HK-2 (cell line): ENCODE data around the gene TMEM187.

Experiments used
- DNase-seq: peaks from one replicate; pipeline ENCODE4 v3.0.0-alpha.2; 2018; ENCODE audit not compliant: unreplicated experiment

The TMEM187 gene

DNA sequence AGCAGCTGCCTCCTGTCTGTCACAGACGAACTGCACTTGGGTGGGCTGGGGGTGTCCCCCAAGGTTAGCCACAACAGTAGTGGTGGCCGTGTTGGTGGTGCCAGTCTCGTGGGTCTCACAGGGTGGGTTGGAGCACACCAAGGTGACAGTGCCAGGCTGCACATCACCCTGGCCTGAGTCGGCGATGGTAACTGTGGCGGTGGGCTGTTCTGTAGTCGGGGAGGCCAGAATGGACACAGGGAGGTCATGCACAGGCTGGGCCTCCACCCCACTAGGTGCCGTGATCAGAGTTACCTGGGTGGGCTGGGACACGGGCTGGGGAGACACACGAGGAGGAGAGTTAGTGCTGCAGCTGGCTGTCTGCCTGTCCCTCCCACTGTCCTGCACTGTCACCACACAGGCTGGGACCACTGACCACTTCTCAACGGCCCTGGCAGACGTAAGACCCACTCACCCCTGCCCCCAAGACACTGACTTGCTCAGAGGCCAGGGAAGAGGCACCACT, 17.3 kb upstream of the TMEM187 start:
- no peak for DNase-seq

DNA sequence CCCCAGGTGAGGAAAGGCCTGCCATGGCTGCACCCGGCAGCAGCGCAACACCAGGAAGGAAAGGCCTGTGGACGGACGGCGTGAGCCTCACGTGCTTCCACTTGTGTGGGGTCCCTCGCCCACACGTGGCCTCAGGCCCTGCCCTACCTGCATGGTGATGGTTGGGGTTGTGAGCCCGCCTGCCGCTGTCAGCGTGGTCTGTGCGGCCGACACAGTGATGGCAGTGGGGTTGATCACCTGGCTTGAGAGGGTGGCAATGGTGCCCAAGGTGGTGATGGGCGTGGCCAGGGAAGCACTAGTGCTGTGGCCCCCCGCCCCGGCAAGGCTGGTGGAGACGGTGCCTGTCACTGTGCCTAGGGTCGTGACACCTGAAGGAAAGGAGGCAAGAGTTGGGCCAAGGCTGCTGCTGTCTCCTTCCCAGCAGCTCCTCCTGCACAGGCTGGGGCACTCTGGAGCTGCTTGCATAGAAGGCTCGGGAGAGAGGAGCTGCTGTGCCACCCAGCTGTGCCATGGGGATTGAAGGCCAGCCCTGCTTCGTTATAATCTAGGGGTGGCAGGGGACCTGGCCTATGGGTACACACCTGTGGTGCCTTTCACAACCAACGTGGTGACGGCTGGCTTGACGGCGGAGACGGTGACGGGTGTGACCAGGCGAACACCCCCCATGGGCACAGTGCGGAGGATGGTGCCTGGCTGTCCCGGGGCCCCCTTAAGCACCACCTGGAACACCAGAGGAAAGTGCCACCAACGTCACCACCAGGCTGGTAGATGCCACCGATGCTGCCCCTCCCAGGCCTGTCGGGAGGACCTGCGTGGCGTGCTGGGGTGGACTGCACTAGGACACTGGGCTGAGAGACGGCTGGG, 16.3 kb upstream of the TMEM187 start:
- no peak for DNase-seq

DNA sequence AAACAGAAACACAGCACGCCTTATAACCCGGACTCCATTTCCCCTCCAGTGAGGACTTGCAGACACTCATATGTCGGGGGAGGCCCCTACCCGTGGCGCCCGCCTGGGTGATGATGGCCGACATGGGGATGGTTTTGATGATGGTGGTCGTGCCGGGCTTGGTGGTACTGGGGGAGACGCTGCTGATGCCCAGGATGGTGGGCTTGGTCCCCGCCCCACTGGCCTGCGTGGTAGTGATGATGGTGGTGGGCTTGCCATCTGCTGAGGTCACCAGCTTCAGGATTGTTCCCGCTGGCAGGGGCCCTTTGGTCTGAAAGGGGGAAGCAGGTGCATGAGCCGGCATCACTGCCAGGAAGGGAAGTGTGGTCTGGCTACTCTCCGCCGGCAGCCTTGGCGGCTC, 15.3 kb upstream of the TMEM187 start:
- no peak for DNase-seq

DNA sequence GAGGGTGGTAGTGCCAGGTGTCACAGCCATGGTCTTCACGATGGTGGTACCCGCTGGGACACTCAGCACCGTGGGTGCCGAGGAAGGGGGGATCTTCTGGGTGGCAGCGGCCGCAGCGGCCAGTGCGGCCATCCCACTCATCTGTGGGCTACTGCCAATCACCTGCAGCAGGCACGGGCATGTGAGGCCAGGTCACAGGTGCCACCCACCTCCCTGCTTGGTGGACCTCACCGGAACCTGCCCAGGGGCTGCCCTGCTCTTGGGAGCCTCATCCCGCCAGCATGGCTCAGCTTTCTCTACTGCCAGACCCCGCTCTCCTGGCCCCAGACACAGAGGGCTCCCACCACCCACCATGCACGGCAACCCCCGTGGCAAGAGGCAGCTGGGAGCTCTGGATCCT, 13.9 kb upstream of the TMEM187 start:
- DNase-seq: no peak

DNA sequence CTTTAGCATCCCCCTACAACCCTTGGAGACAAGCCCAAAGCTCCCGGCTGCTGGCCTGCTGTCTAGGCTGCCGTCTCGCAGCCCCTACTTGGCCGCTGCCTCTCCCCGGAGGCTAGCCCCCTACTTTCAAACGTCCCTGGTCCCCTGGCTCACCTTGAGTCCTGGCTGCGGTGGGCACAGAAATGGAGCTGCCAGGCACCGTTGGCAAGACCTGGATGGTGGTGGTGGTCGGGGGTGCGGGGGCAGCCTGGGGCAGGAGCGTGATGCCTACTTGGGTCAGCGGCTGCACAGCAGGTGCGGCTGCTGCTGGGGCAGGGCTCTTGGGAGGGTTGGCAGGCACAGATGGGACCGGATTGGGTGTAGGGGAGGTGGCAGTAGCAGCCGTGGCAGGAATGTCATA, 12.9 kb upstream of the TMEM187 start:
- DNase-seq: no peak

DNA sequence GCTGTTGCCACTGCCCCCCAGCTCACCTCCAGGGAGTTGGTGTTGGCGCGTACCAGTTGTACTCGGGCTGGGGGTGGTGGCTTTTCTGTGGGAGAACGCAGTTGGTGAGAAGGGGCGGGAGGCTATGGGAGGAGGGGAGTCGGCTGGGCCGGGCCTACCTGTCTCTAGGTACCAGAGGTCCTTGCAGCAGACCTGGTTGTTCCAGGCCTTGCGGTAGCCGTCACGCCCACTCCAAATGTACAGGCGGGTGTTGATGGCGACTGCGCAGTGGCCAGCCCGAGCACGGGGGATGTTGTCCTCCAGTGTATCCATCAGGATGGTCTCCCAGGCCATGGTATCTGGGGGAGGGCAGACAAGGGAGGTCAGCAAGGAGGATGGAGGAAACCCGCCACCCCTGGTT, 12.5 kb upstream of the TMEM187 start:
- DNase-seq: no peak

DNA sequence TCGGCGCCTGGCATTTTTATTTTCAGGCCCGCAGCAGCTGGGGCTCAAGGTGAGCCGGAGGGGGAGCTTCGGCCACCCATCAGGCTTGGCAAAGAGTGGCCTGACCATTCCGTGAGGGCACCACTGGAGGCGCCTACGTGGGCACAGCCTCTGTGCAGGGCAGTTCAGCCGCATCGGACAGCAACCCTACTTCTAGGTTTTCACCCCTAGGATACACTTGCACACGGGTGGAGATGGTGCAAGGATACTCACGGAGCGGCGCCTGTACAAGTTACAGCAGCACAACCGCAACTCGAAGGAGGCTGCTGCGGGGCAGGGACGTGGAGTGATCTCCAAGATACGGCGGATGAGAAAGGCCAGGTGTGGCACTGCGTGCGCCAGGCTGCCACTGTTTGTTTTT, 11.8 kb upstream of the TMEM187 start:
- DNase-seq: no peak

DNA sequence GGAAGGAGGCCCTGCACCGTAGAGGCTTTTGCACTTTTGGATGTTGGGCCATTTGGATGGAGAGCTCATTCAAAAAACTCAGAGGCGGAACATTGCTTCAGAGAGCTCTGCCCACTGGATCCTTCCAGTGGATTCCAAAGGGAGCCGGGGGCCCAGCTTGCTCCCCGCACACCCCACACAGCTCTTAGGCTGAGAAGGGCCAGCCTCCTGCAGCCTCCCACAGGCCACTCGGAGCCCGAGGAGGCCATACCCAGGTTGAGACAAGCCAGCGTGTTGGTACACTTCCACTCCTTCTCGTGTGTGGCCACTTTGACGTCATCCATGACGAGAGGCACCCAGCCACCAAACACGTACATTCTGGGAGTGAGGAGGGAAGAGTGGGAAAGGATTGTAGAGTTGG, 11.3 kb upstream of the TMEM187 start:
- no peak for DNase-seq

DNA sequence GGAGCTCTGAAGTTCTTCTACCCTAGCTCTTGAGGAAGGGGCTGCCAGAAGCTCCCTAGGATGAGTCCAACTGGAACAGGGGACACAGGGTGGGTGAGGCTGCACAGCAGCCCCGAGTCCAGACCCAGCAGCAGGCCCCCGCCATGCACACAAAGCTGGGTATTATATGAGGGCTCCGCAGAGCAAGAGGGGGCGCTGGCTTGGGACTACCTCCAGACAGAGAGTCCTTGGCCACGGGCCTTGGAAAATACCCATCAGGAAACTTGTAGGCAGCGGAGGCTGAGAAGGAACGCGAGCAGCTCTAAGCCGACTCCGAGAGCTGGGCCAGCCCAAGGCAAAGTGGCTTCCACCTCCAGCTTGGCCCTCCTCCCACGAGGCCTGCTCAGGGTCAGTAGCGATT, 9.0 kb upstream of the TMEM187 start:
- no peak for DNase-seq

DNA sequence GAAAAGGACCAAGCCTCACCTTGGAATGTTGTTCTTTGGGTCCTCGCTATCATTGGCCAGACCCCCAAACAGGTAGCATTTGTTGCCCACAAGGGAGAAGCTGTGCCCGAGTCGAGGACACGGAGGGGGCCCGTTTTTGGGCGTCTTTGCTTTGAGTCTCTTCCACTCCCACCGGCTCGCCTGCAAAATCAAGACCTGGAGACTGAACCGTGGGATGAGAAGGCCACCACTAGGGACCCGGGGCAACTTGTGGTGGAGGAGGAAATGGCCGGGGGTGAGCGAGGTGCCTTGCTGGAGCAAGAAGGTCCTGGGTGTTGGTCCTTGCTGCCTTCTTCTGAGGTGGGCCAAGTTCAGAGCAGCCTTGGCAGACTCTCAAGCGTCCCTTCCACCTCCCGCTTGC, 8.4 kb upstream of the TMEM187 start:
- DNase-seq: no peak

DNA sequence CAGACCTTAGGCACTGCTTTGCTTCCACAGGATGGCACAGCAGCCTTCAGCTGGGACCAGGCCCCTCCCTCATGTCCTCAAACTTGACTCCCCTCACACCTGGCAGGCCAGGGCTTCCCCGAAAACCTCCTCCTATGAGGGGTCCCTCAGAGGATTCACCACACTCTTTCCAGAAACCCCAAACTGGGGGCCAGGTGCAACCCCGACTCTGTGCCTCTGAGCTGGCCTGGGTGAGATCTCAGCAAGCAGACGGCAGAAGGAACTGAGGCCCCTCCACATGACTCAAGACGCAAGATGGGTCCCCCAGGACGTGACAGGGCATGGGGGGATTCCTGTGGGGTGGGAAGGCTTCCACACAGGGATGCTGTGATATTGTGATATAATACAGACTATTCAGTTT, 7.1 kb upstream of the TMEM187 start:
- DNase-seq: no peak

DNA sequence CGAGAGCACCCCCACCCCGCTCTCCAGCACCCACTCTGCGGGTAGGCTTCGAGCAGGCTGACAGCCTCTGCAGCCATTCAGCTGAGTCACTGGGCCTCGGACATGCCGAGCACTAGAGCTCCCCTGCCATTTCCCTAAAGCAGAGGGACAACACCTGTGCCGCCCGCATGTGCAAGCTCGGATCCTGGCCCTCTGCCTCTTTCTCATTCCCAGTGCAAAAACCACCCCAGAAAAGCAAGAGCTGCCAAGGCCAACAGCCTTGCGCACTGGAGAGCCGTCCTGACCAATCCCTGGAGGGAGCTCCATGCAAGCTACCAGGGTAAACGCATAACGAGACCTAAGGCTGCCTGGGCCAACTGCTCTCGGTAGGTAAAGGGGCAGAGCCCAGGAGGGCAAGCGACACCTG, 6.3 kb upstream of the TMEM187 start:
- DNase-seq: no peak

DNA sequence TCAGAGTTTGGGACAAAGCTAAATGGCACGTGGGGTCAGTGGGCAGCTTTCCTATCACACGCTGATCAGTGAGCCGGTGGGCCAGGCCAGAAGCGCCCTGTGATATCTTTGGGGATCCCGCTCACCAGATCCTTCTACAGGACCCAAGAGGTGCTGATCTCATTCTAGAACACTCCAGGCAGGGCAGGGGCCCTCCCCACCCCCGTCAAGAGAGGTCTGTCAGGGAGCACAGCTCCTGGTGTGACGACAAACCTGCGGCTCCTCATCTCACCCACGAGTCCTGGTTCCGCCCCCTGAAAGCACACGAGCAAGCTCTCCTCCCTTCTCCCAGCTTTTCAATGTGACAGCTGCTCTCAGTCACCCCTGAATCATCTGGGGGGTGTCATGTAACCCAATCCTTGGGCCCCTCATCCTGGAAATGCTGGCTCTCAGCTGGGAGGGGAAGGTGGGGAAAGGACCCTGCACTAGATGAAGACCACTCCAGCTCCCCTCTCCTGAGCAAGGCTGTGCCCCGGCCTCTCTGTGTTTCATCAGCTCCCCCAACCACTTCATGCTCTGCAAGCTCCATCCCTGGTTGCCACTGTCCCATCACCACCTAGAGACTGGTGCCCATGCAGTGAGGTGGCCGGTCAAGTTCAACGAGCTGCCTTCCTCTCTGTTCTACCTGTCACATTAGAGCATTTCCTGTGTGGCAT, 5.6 kb upstream of the TMEM187 start:
- DNase-seq: no peak

DNA sequence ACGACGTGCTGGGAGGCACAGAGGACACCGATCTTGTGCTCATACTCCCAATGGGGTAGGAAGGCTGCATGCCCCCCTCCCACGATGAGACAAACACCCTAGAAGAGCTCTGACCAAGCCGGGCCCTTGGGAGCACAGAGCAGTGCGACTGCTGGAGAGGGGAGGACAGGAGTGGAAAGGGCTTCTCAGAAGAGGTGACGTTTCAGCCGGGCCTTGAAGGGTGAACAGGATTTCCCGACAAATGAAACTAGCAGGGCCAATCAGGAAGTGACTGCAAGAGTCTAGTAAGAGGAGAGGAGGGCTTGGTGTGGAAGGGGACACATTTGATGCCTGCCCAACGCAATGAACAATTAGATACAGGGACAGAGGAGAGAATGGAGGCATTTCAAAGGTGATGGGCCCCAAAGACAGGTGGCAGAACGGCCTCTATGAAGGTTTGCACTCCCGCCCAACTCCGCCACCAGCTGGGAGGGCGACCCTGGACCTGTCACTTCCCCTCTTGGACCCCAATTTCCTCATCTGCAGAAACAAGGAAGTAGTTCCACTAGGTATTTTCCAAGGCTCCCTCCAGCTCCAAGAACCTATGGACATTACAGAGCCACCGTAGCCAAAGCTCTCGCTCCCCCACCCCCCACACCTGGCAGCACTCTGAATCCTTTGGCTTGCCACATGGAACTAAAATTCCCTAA, 4.9 kb upstream of the TMEM187 start:
- no peak for DNase-seq

DNA sequence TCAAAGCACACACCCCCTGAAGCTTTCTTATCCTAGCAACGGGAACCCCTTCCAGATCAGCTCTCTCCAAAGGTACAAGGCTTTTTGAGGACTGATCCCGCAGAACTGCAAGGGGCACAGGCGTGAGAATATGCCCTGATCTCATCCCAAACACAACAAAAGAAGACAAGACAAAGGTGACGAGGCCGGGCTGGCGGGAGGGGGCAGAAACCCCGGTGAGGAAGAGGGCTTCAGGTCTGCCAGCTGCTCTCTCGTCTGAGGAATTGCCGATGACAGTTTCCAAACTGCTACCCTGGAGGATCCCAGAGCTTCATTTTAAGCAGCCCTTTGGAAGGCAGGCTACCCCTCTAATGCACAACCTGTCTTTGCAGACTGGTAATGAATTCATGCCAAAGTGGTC, 4.3 kb upstream of the TMEM187 start:
- DNase-seq: no peak

DNA sequence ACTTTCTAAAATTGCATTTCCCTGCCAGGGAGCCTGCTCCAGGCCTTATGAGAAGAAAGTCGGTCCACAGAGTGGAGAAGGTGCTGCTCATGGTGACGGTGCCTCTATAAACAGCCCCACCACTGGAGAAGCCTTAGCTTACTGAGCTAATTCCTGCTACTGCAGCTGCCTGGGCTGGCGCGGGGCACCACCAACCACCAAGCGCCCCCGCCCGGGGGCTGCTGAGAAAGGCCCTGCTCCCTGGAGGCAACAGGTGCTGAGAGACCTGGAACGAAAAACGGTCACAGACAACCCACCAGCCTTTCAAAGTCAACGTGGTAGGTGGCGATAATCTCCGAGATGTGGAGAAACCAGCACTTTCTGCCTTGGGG, 3.8 kb upstream of the TMEM187 start:
- no peak for DNase-seq

DNA sequence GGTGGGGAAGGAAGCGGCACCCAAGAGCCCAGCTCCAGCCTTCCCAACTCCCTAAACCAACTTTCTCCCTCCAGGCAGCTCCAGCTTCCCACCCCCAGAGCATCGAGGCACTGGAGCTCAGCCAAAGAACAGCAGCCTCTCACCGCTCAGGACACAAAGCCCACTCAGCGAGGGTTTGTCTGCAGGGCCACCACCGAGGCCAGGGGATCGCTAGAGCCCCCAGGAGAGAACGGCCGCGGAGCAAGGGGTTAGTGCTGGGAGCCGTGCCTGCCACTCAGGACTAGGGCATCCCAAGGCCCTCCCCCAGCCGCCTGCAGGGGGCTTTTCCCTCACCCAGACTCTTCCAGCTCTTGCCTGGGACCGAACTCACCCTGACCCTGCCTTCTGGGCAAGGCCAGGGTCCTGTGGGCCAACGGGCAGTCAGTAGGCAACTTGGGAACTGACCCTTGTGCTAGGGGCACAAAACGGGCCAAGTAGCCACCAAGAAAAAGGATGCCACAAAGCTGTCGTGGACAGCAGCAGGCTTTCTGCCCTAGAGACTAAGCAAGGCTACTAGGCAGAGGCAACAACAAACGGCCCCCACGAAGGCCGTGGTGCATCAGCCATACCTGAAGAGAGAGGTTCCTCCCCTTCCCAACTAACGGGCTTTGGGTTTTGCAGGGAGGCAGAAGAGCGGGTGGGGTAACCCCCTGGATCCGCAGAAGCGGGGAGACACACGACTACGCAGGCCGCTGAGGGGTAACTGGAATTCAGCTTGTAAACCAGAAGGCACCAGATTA, 3.2 kb upstream of the TMEM187 start:
- DNase-seq: no peak

DNA sequence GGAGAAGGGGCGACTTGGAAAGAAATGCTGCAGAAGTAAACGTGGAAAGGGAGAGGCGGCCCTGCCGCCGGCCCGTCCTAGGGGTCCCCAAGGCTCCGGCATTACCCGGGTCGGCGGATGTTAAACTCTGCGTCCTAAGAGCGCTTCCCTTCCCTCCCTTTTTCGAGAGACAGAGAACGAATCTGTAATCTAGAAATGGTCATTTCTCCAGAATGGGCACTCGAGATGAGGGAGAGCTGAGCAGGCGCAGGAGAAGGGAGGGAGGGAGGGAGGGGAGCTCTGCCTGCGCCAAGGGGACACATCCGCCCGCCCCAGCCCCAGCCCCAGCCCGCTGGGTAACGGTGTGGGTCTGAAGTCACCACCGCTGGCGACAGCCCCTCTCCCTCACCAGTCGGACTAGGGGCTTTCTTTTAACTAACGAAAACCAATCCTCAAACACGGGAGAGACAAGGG, 2.6 kb upstream of the TMEM187 start:
- DNase-seq: no peak

DNA sequence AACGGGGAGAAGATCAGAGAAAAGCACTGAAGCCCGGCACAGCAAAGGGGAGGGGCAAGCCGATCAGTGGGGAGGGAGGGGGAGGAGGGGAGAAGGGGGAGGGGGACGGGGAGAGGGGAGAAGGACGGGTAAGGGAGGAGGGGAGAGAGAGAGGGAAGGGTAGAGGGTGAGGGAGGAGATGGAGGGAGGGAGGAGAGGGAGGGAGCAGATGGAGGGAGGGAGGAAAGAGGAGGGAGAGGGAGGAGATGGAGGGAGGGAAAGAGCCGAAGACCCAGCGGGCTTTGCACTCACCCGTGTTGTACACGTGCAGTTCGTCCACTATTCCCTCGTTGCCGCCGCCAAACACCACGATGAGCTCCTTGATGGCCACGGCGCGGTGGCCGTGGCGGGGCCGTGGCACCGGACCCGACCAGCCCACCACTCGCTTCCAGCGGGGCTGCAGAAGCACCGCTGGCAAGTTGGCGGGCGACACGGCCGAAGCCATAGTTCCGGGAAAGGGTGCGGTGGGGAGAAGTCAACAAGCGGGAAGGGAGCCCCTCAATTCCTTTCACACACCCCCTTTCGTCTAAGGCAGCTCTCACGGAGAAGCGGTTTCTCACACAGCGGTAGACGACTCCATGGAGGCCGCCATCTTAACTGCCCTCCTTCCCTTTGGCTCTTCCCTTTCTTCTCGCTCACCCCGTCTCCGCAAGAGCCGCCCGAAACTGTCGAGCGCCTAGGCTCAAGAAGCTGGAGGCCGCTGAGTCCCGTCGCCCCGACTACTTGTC, 2.0 kb upstream of the TMEM187 start:
- no peak for DNase-seq

DNA sequence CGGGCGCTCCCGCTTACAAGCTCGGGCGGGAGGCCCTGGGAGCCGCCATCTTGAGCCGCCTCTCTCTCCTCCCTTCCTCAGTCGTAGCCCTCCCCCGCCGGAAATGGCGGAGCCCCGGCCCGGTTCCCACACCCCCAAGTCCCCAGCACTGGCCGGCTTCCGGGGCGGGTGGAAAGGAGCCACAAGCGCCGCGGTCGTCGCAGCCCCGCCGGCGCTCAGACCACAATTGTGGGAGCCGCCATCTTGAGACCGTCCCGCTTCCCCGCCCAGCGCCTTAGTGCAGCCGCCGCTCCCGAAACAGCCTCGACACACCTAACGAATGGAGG, 1.5 kb upstream of the TMEM187 start:
- peak; percentile 84 for DNase-seq
